ENCODE results near the gene IL37.

The IL37 gene

DNA sequence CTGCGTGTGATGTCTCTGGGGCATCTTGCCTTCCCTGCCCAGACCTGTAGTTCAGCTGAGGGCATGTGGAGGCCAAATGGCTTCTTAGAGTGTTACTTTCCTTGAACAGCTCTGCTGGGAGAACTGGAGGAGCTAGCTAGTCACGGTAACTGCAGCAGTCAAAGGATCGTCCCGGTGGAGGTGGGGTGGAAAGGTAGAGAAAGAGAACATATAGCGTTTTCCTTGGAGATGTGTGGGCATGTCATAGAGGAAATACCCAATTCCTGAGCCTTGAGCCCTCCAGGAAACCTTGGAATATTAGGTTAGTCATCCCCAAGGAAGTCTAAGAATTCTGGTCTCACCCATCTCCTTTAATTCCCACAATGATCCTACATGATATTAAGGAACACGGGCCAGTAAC is 33.5 kb upstream of the IL37 start:
- H3K27me3 ChIP-seq (ENCODE audit: insufficient read depth, low read depth), result no peaks in the 10 kb centered on the region
- TF ChIP-seq, protein P1, sequence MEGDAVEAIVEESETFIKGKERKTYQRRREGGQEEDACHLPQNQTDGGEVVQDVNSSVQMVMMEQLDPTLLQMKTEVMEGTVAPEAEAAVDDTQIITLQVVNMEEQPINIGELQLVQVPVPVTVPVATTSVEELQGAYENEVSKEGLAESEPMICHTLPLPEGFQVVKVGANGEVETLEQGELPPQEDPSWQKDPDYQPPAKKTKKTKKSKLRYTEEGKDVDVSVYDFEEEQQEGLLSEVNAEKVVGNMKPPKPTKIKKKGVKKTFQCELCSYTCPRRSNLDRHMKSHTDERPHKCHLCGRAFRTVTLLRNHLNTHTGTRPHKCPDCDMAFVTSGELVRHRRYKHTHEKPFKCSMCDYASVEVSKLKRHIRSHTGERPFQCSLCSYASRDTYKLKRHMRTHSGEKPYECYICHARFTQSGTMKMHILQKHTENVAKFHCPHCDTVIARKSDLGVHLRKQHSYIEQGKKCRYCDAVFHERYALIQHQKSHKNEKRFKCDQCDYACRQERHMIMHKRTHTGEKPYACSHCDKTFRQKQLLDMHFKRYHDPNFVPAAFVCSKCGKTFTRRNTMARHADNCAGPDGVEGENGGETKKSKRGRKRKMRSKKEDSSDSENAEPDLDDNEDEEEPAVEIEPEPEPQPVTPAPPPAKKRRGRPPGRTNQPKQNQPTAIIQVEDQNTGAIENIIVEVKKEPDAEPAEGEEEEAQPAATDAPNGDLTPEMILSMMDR (conservative IDR thresholded peaks at IDR 0.05; ENCODE audit: low read depth, low read length), result no peak
- H3K4me2 ChIP-seq, result no peak overlapping the region
- no peaks in the 10 kb centered on the region for H4K20me1 ChIP-seq (ENCODE audit: insufficient read depth)
- no peak overlapping the region for H2AFZ ChIP-seq (ENCODE audit: low read depth)
- no peaks in the 10 kb centered on the region for H3K79me2 ChIP-seq (ENCODE audit: insufficient read depth, low read depth)
- H3K36me3 ChIP-seq (ENCODE audit: insufficient read depth), result no peaks in the 10 kb centered on the region
- no peak overlapping the region for H3K4me3 ChIP-seq (IDR thresholded peaks at IDR 0.05; ENCODE audit: insufficient read depth, low read depth, low read length)
- H3K27ac ChIP-seq, result no peak overlapping the region
- H3K4me1 ChIP-seq (ENCODE audit: low read depth, poor library complexity, severe bottlenecking), result no peaks in the 10 kb centered on the region
- H3K9ac ChIP-seq, result no peak overlapping the region

DNA sequence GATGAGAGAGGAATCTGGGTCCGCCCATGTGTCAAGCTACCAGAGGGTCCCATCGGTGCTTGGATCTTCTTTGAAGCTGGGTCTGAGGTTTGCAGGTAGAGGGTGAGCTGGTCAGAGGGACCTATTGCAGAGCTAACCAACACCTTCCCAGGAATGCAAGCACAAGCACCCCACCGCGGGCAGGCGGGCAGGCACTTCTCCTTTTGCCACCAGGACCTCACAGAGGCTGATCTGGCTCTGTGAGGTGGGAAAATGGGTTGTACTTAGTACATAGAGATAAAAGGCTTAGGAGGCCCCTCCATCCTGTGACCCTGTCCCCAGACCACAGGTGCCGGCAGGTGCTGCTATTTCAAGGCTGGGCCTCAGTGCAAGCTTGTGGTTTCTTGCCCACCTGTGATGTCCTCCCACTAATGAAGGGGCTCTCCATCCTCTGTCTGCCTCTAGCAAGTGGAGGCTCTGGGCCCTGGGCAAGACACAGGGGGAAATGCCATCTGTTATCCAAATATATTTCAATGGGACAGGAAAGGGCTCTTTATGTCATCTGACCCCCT is 31.4 kb upstream of the IL37 start:
- no peak overlapping the region for H3K4me3 ChIP-seq (IDR thresholded peaks at IDR 0.05; ENCODE audit: insufficient read depth, low read depth, low read length)
- H3K27ac ChIP-seq, result no peak overlapping the region
- H3K9ac ChIP-seq, result no peak overlapping the region
- TF ChIP-seq, protein P1 (conservative IDR thresholded peaks at IDR 0.05; ENCODE audit: low read depth, low read length), result no peak
- H3K4me2 ChIP-seq, result no peak overlapping the region
- no peak overlapping the region for H2AFZ ChIP-seq (ENCODE audit: low read depth)
- H3K27me3 ChIP-seq (ENCODE audit: insufficient read depth, low read depth), result no peaks in the 10 kb centered on the region
- no peaks in the 10 kb centered on the region for H3K79me2 ChIP-seq (ENCODE audit: insufficient read depth, low read depth)
- H4K20me1 ChIP-seq (ENCODE audit: insufficient read depth), result no peaks in the 10 kb centered on the region
- no peaks in the 10 kb centered on the region for H3K4me1 ChIP-seq (ENCODE audit: low read depth, poor library complexity, severe bottlenecking)
- no peaks in the 10 kb centered on the region for H3K36me3 ChIP-seq (ENCODE audit: insufficient read depth)

DNA sequence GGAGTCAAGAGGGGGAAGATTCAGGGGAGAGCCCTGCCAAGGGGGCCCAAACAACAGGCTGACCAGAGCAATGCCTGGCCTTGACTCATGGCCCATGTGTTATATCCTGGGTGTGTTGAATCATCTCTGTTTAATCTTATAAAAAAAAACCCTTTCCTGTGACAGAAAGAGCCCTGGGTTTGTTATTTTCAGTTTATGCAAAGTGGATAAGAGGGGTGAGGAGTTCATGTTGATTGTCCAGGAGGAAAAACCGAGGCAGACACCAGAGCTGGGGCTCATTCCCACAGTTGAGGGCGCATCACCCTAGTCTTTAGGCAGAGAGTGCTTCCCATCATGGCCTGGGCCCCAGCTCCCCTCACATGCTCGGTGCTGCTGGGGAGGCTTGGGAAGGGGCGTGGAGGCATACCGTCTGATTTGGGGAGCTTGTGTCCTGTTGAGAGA is 30.9 kb upstream of the IL37 start:
- no peak overlapping the region for H3K9ac ChIP-seq
- no peaks in the 10 kb centered on the region for H3K4me1 ChIP-seq (ENCODE audit: low read depth, poor library complexity, severe bottlenecking)
- no peaks in the 10 kb centered on the region for H3K27me3 ChIP-seq (ENCODE audit: insufficient read depth, low read depth)
- H3K27ac ChIP-seq, result no peak overlapping the region
- no peak overlapping the region for H2AFZ ChIP-seq (ENCODE audit: low read depth)
- H4K20me1 ChIP-seq (ENCODE audit: insufficient read depth), result no peaks in the 10 kb centered on the region
- no peaks in the 10 kb centered on the region for H3K36me3 ChIP-seq (ENCODE audit: insufficient read depth)
- H3K4me3 ChIP-seq (IDR thresholded peaks at IDR 0.05; ENCODE audit: insufficient read depth, low read depth, low read length), result no peak overlapping the region
- no peaks in the 10 kb centered on the region for H3K79me2 ChIP-seq (ENCODE audit: insufficient read depth, low read depth)
- TF ChIP-seq, protein P1 (conservative IDR thresholded peaks at IDR 0.05; ENCODE audit: low read depth, low read length), result no peak
- no peak overlapping the region for H3K4me2 ChIP-seq

DNA sequence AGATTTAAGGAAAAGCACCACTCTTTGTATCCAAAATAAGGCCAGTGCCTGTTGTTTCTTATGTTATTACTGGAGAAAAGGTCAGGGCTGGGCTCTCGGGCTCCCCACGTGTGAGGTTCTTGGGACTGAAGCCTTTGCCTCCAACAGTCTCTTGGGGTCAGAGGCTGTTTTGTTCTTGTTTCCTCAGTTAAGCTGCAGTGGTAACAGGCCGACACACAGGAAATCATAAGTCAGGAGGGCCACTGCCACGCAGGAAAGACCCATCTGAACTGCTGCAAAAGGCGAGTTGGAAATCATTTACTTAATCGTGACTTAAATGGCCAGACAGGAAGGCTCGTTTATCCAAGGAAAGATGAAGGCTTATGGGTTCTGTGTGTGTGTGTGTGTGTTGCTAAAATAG is 30.3 kb upstream of the IL37 start:
- H3K4me1 ChIP-seq (ENCODE audit: low read depth, poor library complexity, severe bottlenecking), result no peaks in the 10 kb centered on the region
- H4K20me1 ChIP-seq (ENCODE audit: insufficient read depth), result no peaks in the 10 kb centered on the region
- H2AFZ ChIP-seq (ENCODE audit: low read depth), result no peak overlapping the region
- no peaks in the 10 kb centered on the region for H3K27me3 ChIP-seq (ENCODE audit: insufficient read depth, low read depth)
- H3K27ac ChIP-seq, result no peak overlapping the region
- H3K4me2 ChIP-seq, result no peak overlapping the region
- no peaks in the 10 kb centered on the region for H3K36me3 ChIP-seq (ENCODE audit: insufficient read depth)
- TF ChIP-seq, protein P1 (conservative IDR thresholded peaks at IDR 0.05; ENCODE audit: low read depth, low read length), result no peak
- H3K4me3 ChIP-seq (IDR thresholded peaks at IDR 0.05; ENCODE audit: insufficient read depth, low read depth, low read length), result no peak overlapping the region
- no peak overlapping the region for H3K9ac ChIP-seq
- no peaks in the 10 kb centered on the region for H3K79me2 ChIP-seq (ENCODE audit: insufficient read depth, low read depth)

Data from KMS-11 (cell line).